PFSK-1 (cell line): ENCODE measurements around the gene RPS3.

ENCODE experiments used
- FOXP2 ChIP-seq: optimal IDR thresholded peaks from 2 replicates; pipeline ENCODE3; 2011; ENCODE audit warnings: borderline replicate concordance, control low read depth, inconsistent platforms; ENCODE audit not compliant: insufficient read depth; ENCODE audit errors: extremely low read length, extremely low read depth
- POLR2AphosphoS5 ChIP-seq: IDR thresholded peaks from 2 replicates; pipeline ENCODE4 v1.6.1; 2012; ENCODE audit warnings: low read depth, mild to moderate bottlenecking, control low read depth, low read length, moderate library complexity
- REST ChIP-seq, 2 experiments: IDR thresholded peaks; 2 replicates each; pipeline versions ENCODE4 v1.6.1 to v1.8.0; 2011 to 2012; ENCODE audit warnings: low read depth in 2 of 2, low read length in 2 of 2, control low read depth in 1 of 2, inconsistent platforms in 1 of 2, mild to moderate bottlenecking in 1 of 2, moderate library complexity in 1 of 2; ENCODE audit not compliant: insufficient read depth in 1 of 2
- SIN3A ChIP-seq: IDR thresholded peaks from 2 replicates; pipeline ENCODE4 v1.6.1; 2012; ENCODE audit warnings: mild to moderate bottlenecking, low read length, moderate library complexity, borderline replicate concordance; ENCODE audit not compliant: insufficient read depth

- TF ChIP-seq POLR2AphosphoS5 (no peak), SIN3A (no peak), FOXP2 (no peak), REST (IDR thresholded peaks at IDR 0.05; ENCODE audit: insufficient read depth in 1 of 2, low read depth in 2 of 2, low read length in 2 of 2) (no peak)
Measured at GRCh38 chr11:75439495-75440120, 40.3 kb downstream of the RPS3 start.
